ENCODE measurements around the gene CFAP46. TPM values are rescaled to one million over a fixed set of nuclear protein-coding genes. Genes with fewer than 3 reads are reported as not detected.
A peak's percentile ranks its signal among the peaks of the same experiment; 100 is the strongest.

The CFAP46 gene
- total and polyA plus RNA-seq, 4 donors: 3.1 to 18.8 (median 7.1) TPM

- ATAC-seq (ENCODE audit: insufficient read depth, low FRiP score): peak; percentile 56
- peak overlapping the region; percentile 16 for H3K4me3 ChIP-seq
- no peak for TF ChIP-seq CTCF (IDR thresholded peaks at IDR 0.05; ENCODE audit: control extremely low read depth, extremely low read depth)
- H3K4me1 ChIP-seq (ENCODE audit: control insufficient read depth in 5 of 5, insufficient read depth in 5 of 5, low read length in 5 of 5): peaks cover 0 to 9% (median 4%) of the 10 kb centered on the region in 5 donors
- no peak overlapping the region for H3K9ac ChIP-seq (ENCODE audit: insufficient read depth in 1 of 2, low read length in 2 of 2)
- H3K27me3 ChIP-seq (ENCODE audit: control insufficient read depth in 3 of 3, insufficient read depth in 3 of 3, low read length in 2 of 3): peaks cover 0 to 20% (median 8%) of the 10 kb centered on the region in 3 donors
- H3K36me3 ChIP-seq (ENCODE audit: control insufficient read depth in 4 of 4, insufficient read depth in 4 of 4, low read length in 4 of 4): no peaks in the 10 kb centered on the region
- WGBS, 2 donors: 10 to 13% methylated on average over 41 of the region's 41 CpGs
- H3K9me3 ChIP-seq (ENCODE audit: control insufficient read depth in 4 of 4, insufficient read depth in 3 of 4, low read length in 3 of 4): peaks cover 0 to 3% (median 0%) of the 10 kb centered on the region in 4 donors
- peak; percentile 85 to 90 (median 87) for DNase-seq
- no peak overlapping the region for H3K27ac ChIP-seq (ENCODE audit: low read depth in 1 of 2, low read length in 1 of 2)
These were observed 19.6 kb upstream of the CFAP46 start for GRCh38 chr10:132961787-132962622.

- H3K9me3 ChIP-seq (ENCODE audit: control insufficient read depth in 4 of 4, insufficient read depth in 3 of 4, low read length in 3 of 4): peaks cover 0 to 3% (median 0%) of the 10 kb centered on the region in 4 donors
- no peak overlapping the region for H3K9ac ChIP-seq (ENCODE audit: insufficient read depth in 1 of 2, low read length in 2 of 2)
- TF ChIP-seq CTCF (IDR thresholded peaks at IDR 0.05; ENCODE audit: control extremely low read depth, extremely low read depth): no peak
- peaks cover 0 to 20% (median 8%) of the 10 kb centered on the region in 3 donors for H3K27me3 ChIP-seq (ENCODE audit: control insufficient read depth in 3 of 3, insufficient read depth in 3 of 3, low read length in 2 of 3)
- H3K4me3 ChIP-seq: no peak overlapping the region
- H3K27ac ChIP-seq (ENCODE audit: low read depth in 1 of 2, low read length in 1 of 2): no peak overlapping the region
- peaks cover 0 to 9% (median 4%) of the 10 kb centered on the region in 5 donors for H3K4me1 ChIP-seq (ENCODE audit: control insufficient read depth in 5 of 5, insufficient read depth in 5 of 5, low read length in 5 of 5)
- WGBS, 2 donors: 61 to 88% methylated on average over 8 of the region's 8 CpGs
- H3K36me3 ChIP-seq (ENCODE audit: control insufficient read depth in 4 of 4, insufficient read depth in 4 of 4, low read length in 4 of 4): no peaks in the 10 kb centered on the region
- no peak for DNase-seq
- ATAC-seq (ENCODE audit: insufficient read depth, low FRiP score): no peak
These were observed 19.0 kb upstream of the CFAP46 start for GRCh38 chr10:132961420-132961786.

- DNase-seq: no peak
These were observed 18.5 kb upstream of the CFAP46 start for GRCh38 chr10:132960631-132961419.

More at GRCh38 chr10:132960631-132961419, 18.5 kb upstream of the CFAP46 start:
- H3K36me3 ChIP-seq (ENCODE audit: control insufficient read depth in 4 of 4, insufficient read depth in 4 of 4, low read length in 4 of 4): no peaks in the 10 kb centered on the region
- H3K4me3 ChIP-seq: no peak overlapping the region
- H3K4me1 ChIP-seq (ENCODE audit: control insufficient read depth in 5 of 5, insufficient read depth in 5 of 5, low read length in 5 of 5): peaks cover 0 to 9% (median 4%) of the 10 kb centered on the region in 5 donors
- no peak for TF ChIP-seq CTCF (IDR thresholded peaks at IDR 0.05; ENCODE audit: control extremely low read depth, extremely low read depth)
- peaks cover 0 to 18% (median 8%) of the 10 kb centered on the region in 3 donors for H3K27me3 ChIP-seq (ENCODE audit: control insufficient read depth in 3 of 3, insufficient read depth in 3 of 3, low read length in 2 of 3)
- WGBS, 2 donors: 84 to 89% methylated on average over 41 to 42 of the region's 42 CpGs
- ATAC-seq (ENCODE audit: insufficient read depth, low FRiP score): no peak
- no peak overlapping the region for H3K9ac ChIP-seq (ENCODE audit: insufficient read depth in 1 of 2, low read length in 2 of 2)
- no peak overlapping the region for H3K27ac ChIP-seq (ENCODE audit: low read depth in 1 of 2, low read length in 1 of 2)
- peaks cover 0 to 3% (median 0%) of the 10 kb centered on the region in 4 donors for H3K9me3 ChIP-seq (ENCODE audit: control insufficient read depth in 4 of 4, insufficient read depth in 3 of 4, low read length in 3 of 4)

Data from lung (tissue), 12 donors.